ENCODE data around the gene AZU1. TPM values are rescaled to one million over a fixed set of nuclear protein-coding genes. Genes with fewer than 3 reads are reported as not detected.

Gene AZU1
- total RNA-seq, 1 donor, result not detected

GRCh38 chr19:795691-796581 is 31.7 kb upstream of the AZU1 start:
- H3K4me2 ChIP-seq (ENCODE audit: insufficient read depth, low read length), result peak overlapping the region; percentile 85
- H3K9me3 ChIP-seq (ENCODE audit: low read depth, low read length), result no peaks in the 10 kb centered on the region
- H3K79me2 ChIP-seq (ENCODE audit: insufficient read depth, low read length), result peaks cover 31% of the 10 kb centered on the region
- no peak for DNase-seq (ENCODE audit: insufficient read length, low spot score, missing footprints)
- peaks cover 30% of the 10 kb centered on the region for H4K20me1 ChIP-seq (ENCODE audit: insufficient read depth, low read length)
- no peaks in the 10 kb centered on the region for H3K27me3 ChIP-seq (ENCODE audit: insufficient read depth, low read length)
- H3K4me1 ChIP-seq (ENCODE audit: insufficient read depth, low read length), result peaks cover 22% of the 10 kb centered on the region
- H3K4me3 ChIP-seq (ENCODE audit: insufficient read depth, low read length), result peak overlapping the region; percentile 76
- H3K36me3 ChIP-seq (ENCODE audit: insufficient read depth, low read length), result peaks cover 17% of the 10 kb centered on the region
- no peak overlapping the region for H3K27ac ChIP-seq (ENCODE audit: low read depth, low read length)
- peak overlapping the region; percentile 57 for H2AFZ ChIP-seq (ENCODE audit: low read length)
- no peak for TF ChIP-seq CTCF (IDR thresholded peaks at IDR 0.05; ENCODE audit: extremely low read depth, low read depth, low read length)

GRCh38 chr19:796692-797527 is 30.7 kb upstream of the AZU1 start, which contains the start of gene PTBP1:
Gene PTBP1, plus strand, starts transcription at chr19:797452. Its CDS starts 46 bp downstream, at chr19:797498.
- Histone ChIP-seq H3K4me1 (ENCODE audit: insufficient read depth, low read length) (peaks cover 31% of the 10 kb centered on the region), H3K4me2 (ENCODE audit: insufficient read depth, low read length) (peak within 1 kb of the TSS; percentile 88), H2AFZ (ENCODE audit: low read length) (peak within 1 kb of the TSS; percentile 88), H3K9me3 (ENCODE audit: low read depth, low read length) (no peaks in the 10 kb centered on the region), H3K4me3 (ENCODE audit: insufficient read depth, low read length) (peak within 1 kb of the TSS; percentile 85), H4K20me1 (ENCODE audit: insufficient read depth, low read length) (peaks cover 39% of the 10 kb centered on the region), H3K79me2 (ENCODE audit: insufficient read depth, low read length) (peaks cover 41% of the 10 kb centered on the region), H3K36me3 (ENCODE audit: insufficient read depth, low read length) (peaks cover 26% of the 10 kb centered on the region), H3K27me3 (ENCODE audit: insufficient read depth, low read length) (no peaks in the 10 kb centered on the region), H3K27ac (ENCODE audit: low read depth, low read length) (peak within 1 kb of the TSS; percentile 85)
- no peak for TF ChIP-seq CTCF (IDR thresholded peaks at IDR 0.05; ENCODE audit: extremely low read depth, low read depth, low read length)
- DNase-seq (ENCODE audit: insufficient read length, low spot score, missing footprints), result peak; percentile 100

- Histone ChIP-seq H2AFZ (ENCODE audit: low read length) (no peak overlapping the region), H3K4me1 (ENCODE audit: insufficient read depth, low read length) (peaks cover 40% of the 10 kb centered on the region), H4K20me1 (ENCODE audit: insufficient read depth, low read length) (peaks cover 48% of the 10 kb centered on the region), H3K27ac (ENCODE audit: low read depth, low read length) (peak overlapping the region; percentile 85), H3K79me2 (ENCODE audit: insufficient read depth, low read length) (peaks cover 50% of the 10 kb centered on the region), H3K27me3 (ENCODE audit: insufficient read depth, low read length) (no peaks in the 10 kb centered on the region), H3K4me2 (ENCODE audit: insufficient read depth, low read length) (peak overlapping the region; percentile 88), H3K9me3 (ENCODE audit: low read depth, low read length) (no peaks in the 10 kb centered on the region), H3K4me3 (ENCODE audit: insufficient read depth, low read length) (peak overlapping the region; percentile 85), H3K36me3 (ENCODE audit: insufficient read depth, low read length) (peaks cover 31% of the 10 kb centered on the region)
- no peak for TF ChIP-seq CTCF (IDR thresholded peaks at IDR 0.05; ENCODE audit: extremely low read depth, low read depth, low read length)
- DNase-seq (ENCODE audit: insufficient read length, low spot score, missing footprints), result peak; percentile 100
These were observed 29.9 kb upstream of the AZU1 start for GRCh38 chr19:797528-798414.
